Stimulated activated CD4-positive, alpha-beta T cell treated with anti-CD3 and anti-CD28 coated beads, Interleukin-1b, Interleukin-23, amount 100 ng/mL, for 48 hours (primary cell): ENCODE measurements around the gene ERVMER34-1.

Source experiments
- DNase-seq: peaks from one replicate; pipeline ENCODE4 v3.0.0-alpha.2; 2020

The ERVMER34-1 gene, protein sequence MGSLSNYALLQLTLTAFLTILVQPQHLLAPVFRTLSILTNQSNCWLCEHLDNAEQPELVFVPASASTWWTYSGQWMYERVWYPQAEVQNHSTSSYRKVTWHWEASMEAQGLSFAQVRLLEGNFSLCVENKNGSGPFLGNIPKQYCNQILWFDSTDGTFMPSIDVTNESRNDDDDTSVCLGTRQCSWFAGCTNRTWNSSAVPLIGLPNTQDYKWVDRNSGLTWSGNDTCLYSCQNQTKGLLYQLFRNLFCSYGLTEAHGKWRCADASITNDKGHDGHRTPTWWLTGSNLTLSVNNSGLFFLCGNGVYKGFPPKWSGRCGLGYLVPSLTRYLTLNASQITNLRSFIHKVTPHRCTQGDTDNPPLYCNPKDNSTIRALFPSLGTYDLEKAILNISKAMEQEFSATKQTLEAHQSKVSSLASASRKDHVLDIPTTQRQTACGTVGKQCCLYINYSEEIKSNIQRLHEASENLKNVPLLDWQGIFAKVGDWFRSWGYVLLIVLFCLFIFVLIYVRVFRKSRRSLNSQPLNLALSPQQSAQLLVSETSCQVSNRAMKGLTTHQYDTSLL

DNA sequence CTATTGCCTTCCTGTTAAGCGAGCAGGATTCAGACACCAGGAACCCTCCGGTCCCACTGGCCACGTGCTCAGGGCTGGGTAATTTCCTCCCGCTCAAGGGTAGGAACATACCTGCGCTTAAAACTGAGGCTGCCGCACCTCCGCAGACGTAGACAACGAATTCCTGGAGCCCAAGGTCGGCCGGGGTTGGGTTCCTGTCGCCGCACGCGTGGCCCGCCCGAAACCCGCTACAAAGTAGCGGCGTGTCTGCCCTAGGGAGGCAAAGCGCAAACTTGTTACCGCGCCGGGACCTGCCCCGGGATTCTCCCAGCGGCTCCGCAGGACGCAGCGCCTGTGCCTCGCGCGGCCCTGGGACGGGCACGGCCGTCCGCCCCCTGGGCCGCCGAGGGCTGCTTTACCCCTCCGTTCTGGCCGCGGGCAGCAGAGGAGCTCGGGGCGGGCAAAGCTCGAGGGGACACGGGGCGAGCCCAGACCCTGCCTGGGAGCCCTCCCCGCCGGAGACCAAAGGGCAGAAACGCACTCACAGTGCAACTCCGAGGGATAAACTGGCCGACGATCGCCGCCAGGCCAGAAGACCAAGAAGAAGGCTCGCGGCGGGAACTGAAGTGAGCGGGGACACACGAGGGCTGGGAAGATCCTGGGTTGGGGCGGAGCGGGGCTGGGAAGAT lies at the start of gene ERVMER34-1:
Gene ERVMER34-1 (minus strand): TSS at position 607 of the 668 bp plus-strand sequence. CDS start 5,905 bp downstream, outside the sequence.
- peak; percentile 8 for DNase-seq

DNA sequence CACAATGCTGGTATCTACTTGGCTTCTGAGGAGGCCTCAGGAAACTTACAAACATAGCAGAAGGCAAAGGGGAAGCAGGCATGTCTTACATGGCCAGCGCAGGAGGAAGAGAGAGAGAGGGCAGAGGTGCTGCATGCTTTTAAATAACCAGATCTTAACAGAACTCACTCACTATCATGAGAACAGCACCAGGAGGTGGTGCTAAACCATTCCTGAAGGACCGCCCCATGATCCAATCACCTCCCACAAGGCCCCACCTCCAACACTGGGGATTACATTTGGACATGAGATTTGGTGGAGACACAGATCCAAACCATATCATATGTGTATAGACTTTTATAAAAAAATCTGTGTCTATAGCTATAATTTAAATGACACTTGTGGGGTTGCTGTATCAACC lies 48.6 kb upstream of the ERVMER34-1 start:
- DNase-seq: no peak

DNA sequence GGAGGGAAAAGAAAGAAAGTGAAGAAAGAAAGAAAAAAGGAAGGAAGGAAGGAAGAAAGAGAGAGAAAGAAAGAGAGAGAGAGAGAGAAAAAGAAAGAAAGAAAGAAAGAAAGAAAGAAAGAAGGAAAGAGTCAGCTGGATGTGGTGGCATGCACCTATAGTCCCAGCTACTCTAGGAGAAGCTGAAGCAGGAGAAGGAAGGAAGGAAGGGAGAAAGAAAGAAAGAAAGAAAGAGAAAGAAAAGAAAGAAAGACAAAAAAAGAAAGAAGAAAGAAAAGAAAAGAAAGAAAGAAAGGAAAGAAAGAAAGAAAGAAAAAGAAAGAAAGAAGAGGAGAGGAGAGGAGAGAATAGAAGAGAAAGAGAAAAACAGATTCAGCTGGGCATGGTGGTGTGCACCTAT lies 44.3 kb upstream of the ERVMER34-1 start:
- DNase-seq: no peak

DNA sequence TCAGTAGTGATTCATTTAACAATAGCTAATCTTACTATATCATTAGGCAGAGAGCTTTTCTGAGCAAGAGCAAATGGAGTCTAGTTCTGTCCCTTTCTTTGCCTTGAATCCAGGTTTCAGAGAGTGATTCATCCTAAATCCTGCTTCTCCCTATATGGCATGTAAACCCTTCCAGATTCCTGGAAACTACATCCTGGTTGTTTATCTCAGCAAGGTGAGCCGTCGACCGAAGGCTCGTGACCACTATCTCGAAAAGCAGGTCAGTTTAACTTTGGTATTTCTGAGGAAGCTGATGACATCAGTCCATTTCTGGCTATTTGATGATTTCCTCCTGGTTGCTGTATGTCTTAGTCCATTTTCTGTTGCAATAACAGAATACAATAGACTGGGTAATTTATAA lies 40.7 kb upstream of the ERVMER34-1 start:
- no peak for DNase-seq

DNA sequence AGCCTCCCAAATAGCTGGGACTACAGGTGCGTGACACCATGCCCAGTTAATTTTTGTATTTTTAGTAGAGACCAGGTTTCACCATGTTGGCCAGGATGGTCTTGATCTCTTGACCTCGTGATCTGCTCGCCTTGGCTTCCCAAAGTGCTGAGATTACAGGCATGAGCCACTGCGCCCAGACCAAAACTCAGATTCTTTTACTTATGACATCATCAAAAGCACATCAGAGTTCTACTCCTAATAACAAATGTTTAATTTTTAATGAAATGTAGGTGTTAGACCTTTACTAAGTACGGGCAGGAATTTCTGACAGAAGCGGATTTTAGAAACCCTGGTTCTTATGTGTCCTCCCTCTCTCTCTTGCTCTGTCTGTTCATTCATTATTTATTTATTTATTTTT lies 38.5 kb upstream of the ERVMER34-1 start:
- DNase-seq: no peak

DNA sequence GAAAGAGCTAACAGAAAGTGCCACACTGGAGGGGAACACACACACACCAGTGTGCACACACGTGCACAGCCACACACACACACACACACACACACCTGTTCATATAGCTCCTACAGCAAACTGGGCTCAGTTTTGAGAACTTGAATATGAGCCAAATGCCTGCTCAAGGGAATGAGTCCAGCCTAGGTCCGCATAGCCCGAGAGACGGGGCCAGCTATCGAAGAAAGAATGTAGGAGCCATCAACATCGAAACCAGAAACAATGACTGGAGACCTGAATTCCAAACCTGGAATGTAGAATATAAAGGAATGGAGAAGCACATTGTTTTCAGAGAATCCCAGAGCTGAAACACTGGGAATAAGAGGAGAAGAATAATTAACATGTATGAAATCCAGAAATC lies 37.6 kb upstream of the ERVMER34-1 start:
- no peak for DNase-seq

DNA sequence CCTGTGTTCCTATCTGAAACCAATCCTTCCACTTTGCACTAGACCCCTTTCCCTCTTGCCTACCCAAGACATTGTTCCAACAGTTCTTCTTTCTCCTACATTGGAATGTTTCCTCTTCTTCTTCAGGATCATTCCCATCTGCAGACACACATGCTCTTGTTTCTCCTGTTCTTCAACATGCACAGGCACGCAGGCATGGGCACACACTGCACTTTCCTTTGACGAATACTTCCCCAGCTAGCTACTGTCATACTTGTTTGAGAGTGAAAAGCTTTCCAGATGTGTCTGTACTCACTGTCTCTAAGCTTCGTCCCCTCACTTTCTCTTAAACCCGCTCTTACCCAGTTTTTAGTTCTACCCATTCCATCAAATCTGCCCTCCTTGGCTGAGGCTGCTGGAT lies 31.8 kb upstream of the ERVMER34-1 start:
- DNase-seq: no peak

DNA sequence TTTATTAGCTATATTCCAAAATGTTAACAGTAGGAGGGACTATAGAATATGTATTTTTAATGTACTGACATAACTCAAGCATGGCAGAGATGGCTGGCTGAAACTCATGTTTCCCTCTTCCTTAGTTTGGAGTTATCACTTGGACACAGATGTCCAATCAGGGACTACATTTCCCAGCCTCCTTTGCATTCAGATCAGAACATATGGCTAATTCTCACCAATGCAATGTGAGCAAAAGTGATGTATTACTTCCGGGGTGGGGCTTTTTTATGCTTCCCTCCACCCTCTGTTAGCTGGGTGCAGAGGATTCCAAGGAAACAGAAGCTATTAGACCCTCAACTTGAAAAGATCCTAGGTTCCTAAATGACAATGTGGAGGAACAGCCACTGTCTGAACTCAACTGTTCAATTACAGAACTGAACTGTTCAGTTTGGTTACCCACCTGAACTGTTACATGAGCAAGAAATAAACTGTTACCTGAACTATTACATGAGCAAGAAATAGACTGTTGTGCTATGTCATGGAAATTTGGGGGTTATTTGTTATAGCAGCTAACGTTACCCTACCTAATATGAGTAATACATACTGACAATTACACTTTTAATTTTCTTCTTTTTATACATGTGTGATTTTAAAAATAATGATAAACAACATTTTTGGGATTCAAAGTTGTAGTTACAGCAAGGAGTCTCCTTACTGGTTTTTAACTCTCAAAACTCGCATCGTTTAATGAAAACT lies 29.6 kb upstream of the ERVMER34-1 start:
- no peak for DNase-seq

DNA sequence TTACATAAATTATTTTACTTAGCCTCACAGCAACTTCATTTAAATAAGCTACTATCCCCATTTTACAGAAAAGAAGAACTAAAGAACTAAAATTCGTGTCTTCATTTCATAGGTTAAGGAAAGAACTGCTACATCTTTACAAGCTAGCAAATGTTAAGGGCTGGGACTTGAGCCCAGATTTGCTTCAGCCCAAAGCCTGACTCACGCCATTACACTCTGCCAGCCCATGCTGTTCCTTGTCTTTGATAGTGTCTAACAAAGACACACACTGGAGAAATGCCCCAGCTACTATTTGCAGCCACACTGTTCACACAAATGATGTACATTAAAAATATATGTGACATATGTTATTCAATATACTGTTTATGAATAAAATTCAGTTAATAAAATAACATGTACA lies 29.0 kb upstream of the ERVMER34-1 start:
- no peak for DNase-seq

DNA sequence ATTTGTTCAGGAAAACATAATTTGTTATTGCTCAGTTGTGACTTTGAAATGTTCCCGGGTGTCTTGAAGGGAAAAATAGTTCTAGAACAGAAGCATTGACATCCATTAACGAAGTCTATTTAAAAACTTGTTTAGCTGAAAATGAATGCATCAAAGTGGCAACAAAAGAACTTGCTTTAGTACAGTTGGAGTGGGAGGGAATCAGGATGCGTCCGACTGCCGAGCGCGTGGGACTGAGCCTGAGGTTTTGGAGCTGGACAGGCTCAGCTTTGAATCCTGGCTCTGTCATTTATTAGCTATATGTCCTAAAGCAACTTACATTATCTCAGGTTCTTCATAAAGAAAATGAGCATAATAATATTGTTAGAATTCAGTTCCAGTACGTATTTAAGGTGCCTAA lies 9.0 kb upstream of the ERVMER34-1 start:
- no peak for DNase-seq

DNA sequence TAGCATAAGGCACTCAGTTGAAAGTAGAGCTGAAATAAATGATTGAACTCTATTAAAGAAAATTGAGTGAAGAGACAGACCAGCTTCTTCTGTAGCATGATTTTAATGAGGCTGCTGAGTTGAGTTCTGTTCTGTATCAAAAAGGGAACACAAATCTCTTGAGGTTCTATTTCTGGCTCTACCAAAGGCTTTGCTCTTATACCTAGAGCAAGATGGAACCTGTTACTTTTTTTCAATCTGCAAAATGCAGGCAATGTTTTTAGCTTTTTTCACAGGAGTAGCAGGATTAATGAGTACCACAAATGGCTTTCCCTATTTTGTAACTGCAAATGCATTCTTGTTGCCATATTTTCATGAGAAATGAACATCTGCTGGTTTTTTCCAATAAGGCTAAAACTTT lies 4.2 kb upstream of the ERVMER34-1 start:
- DNase-seq: no peak

DNA sequence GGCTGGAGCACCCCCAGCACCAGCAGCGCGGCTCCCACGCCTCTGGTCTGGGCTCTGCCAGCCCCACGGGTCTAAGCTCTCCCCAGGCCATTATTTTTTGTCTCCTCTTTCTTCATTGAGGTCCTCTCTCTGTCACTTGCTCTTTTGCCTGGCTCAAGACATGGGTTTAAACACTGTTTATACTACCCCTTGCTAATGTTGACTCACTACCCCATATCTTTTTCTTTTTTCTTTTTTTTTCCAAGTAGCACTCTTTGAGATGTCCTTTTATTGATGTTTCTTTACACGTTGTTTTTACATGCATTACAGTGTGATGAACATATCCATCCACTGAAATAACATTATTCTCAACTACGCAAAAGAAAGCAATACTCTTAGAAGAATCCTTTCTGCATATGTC lies 1.7 kb upstream of the ERVMER34-1 start:
- no peak for DNase-seq

DNA sequence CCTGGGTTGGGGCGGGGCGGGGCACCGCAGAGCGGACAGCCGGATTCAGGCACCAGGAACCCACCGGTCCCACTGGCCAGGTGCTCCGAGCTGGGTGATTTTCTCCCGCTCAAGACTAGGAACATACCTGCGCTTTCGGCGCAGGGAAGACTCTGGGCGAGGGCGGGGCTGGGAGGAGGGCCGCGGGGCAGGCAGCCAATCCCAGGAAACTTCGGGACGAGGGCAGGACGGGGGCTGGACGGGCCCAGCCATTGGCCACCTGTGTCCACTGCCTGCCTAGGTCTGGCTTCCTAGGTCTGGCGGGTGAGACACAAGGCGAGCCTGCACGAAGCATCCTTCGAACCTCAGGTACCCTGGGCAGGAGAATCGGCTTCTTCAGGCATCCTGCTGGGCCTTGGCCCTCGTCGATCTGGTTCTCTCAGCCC lies 274 bp upstream of the ERVMER34-1 start:
- no peak for DNase-seq

DNA sequence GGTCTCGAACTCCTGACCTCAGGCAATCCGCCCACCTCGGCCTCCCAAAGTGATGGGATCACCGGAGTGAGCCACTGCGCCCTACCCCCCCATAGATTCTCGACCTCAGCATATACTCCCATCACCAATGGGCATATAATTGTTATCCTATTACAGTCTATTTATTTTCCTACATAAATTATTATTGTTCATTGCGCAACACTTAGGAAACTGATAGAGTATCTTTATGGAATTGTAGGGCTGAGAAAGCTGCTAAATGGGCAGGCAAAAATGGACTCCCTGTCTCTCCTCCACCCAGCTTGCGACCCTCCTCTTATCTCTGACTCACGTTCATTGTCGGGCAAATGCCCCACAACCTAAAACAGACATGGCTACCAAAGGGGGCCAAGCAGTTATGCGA lies 1.0 kb downstream of the ERVMER34-1 start:
- DNase-seq: no peak

DNA sequence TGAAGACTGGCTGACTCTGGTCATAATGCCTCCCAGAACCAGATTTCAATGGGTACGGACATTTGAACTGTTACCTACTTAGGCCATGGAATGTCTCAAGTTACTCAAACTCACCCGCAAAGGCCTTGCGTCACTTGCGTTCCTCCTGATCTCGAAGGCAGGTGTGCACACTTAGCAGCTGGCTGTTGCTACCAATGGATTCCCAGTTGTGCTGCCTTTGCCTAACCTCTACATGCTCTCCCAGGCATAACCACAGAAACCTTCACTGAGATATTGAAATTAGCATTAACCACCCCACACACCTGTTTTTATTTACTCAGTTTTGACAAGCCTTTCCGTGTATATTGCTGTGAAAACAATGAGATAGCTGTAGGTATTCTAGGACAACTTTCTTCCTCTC lies 2.8 kb downstream of the ERVMER34-1 start:
- no peak for DNase-seq

DNA sequence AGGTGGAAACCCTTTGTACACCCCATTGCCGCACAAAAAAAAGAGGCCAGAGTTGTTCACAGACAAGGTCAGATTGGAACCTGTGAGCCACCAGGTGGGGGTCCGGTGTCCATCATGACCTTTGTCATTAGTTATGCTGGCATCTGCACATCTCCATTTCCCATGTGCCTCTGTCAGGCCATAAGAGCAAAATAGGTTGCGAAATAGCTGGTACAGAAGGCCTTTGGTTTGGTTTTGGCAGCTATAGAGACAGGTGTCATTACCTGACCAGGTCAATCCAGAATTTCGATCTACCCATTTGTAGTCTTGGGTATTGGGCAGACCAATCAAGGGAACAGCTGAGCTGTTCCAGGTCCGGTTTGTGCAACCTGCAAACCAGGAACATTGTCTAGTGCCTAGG lies 6.6 kb downstream of the ERVMER34-1 start:
- DNase-seq: no peak

DNA sequence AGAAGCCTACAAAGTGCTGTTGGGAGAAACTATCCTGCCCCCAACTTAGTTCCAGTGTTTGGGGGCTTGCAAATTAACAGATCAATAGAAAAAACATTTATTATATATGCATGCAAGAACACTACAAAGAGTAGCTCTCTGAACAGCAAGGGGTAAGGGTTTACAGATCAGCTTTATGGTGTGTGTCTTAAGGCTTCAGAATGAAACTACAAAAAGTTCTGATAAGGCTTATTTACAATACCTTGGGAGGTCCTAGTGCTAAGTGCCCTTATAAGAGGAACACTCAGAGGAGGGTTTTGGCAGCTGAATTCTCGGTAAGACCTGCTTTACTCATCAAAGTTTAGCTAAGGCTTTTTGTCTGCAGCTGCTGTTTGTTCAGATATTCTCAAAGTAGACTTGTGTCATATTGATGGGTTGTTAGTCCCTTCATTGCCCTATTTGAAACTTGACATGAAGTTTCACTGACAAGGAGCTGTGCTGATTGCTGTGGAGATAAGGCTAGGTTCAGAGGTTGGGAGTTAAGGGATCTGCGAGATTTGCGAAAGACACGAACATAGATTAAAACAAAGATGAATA lies 7.7 kb downstream of the ERVMER34-1 start:
- no peak for DNase-seq

DNA sequence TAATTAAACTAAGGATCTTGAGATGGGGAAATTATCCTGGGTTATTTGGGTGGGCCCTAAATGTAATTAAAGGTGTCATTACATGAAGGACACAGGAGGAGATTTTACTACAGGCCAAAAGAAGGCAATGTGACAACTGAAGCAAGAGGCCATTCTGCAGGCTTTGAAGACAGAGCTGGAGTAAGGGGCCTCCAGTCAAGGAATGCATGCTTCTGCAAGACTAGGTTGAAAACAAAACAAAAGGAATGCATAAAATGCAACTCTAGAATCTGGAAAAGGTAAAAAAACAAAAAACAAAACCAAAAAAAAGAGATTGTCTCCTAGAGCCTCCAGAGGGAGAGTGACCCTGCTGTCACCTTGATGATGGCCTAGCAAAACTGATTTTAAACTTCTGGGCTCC lies 21.6 kb downstream of the ERVMER34-1 start:
- DNase-seq: no peak

DNA sequence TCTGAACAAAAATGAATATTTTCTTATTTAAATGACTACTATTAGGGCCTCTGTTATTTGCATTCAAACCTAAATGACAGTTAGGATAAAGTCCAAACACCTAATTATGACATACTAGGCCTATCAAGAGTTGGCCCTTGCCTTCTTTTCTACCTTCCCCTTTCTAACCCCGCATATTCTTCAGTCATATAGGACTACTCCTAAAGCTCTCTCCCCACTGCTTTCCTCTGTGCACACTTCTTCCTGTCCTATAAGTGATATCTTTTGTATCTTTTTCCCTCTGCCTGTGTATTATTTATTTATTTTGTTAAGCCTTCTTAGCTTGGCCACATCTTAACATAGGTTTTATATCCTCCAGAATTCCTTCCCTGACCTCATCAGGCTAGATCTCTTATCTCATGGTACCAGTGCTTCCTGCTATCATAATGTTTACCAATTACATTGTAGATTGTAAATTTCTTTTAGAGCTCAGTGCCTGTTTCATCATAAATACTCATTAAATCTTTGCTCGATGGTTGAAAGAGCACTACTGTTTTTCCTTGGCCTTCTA lies 22.5 kb downstream of the ERVMER34-1 start:
- no peak for DNase-seq

DNA sequence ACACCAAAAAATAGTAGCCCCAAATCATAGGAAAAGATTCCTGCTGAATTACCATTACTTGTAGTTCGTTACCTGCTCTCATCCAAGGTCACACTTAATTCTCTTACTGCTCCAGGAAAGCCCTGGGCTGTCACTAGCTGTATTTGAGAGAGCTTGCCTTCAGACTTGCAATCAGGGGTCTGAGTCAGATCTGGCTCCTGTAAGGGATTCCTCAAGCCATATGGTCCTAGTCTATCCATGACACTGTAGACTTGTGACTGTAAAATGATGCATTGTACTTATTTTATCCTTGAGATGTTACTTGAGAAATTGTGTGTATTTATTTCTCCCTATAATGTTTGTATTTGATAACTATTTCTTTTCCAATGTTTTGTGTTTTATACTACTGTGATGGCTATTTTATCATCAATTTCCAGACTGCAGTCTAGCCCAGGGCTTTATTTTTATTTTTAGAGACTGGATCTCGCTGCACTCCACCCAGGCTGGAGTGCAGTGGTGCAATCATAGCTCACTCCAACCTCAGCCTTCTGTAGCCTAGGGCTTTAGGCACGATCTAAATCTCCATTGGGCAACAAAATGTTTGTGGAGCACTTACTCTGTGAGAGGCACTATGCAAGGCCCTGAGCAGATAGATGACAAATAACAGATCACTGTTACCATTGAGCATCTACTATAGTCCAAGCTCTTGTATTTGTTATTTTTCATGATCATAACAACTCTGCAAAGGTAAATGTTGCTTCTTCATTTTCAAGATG lies 24.2 kb downstream of the ERVMER34-1 start:
- no peak for DNase-seq

DNA sequence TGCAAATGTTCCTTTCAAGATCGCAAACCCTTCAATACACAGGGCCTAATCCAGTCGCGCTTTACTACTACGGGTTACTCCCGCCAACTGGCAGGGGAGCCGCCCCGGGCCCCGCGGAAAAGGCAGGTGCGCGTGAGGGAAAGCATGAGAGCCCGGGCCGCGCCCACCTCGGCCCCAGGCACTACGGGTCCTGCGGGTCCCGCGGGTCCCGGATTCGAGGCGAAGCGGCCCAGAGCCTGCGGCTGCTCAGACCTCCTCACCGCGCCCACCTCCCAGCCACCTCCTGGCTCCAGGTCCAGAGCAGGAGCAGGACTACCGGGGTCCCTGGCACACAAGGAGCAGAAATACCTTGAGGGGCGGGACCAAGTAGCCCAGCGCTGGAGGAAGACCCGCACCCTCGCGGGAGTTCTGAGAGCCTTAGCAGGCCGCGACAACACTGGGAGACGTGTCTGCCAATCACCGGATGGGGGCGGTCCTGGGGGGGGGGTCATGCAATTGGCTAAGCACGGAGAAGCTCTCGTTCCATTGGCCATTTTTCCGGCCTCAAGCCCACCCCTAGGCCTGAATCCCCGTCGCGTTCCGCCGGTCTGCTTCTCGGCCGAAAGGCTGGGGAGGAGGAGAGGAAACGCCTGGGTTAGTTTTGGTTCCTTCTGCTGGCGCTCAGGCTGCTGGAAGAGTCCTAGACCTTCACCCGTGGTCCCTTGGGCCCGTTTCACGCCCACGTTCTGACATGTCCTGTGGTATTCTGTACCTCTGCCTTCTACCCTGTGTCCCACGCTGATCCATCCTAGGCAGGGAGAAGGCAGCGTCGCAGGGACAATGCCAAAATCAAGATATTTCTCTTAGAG lies 29.0 kb downstream of the ERVMER34-1 start:
- peak; percentile 91 for DNase-seq
